Keratinocyte (primary cell): ENCODE data around the gene CEPT1. TPM values are rescaled to one million over a fixed set of nuclear protein-coding genes. Genes with fewer than 3 reads are reported as not detected.

Experiments
- DNase-seq: peaks from one replicate; pipeline ENCODE4 v3.0.0-alpha.2; 2011; ENCODE audit warnings: low read depth, missing footprints, low spot score
- FAIRE-seq: peaks from 2 replicates; lab custom pipeline; 2011; peaks lifted over from hg19 to GRCh38; lab: Jason Lieb, UNC
- H2AFZ ChIP-seq: 2 replicates; pipeline ENCODE4 v1.6.0; 2012; ENCODE audit warnings: low read length, control low read depth, inconsistent platforms; ENCODE audit not compliant: control insufficient read depth
- H3K27ac ChIP-seq: 2 replicates; pipeline ENCODE4 v1.5.1; 2011; ENCODE audit warnings: low read length; ENCODE audit not compliant: control insufficient read depth, insufficient read depth
- H3K27me3 ChIP-seq: 3 replicates; pipeline ENCODE4 v1.6.0; 2011; ENCODE audit warnings: low read length; ENCODE audit not compliant: control insufficient read depth, insufficient read depth; ENCODE audit errors: extremely low read depth
- H3K36me3 ChIP-seq, 2 experiments: 2 replicates in 1 of 2; 3 replicates in 1 of 2; pipeline ENCODE4 v1.5.1; 2011; ENCODE audit warnings: low read length in 2 of 2, mild to moderate bottlenecking in 1 of 2; ENCODE audit not compliant: control insufficient read depth in 2 of 2, insufficient read depth in 2 of 2; ENCODE audit errors: extremely low read depth in 1 of 2
- H3K4me1 ChIP-seq: 3 replicates; pipeline ENCODE4 v1.5.1; 2011; ENCODE audit warnings: low read length; ENCODE audit not compliant: control insufficient read depth, insufficient read depth; ENCODE audit errors: extremely low read depth
- H3K4me2 ChIP-seq: 3 replicates; pipeline ENCODE4 v1.6.0; 2011; ENCODE audit warnings: low read depth, low read length; ENCODE audit not compliant: control insufficient read depth, insufficient read depth; ENCODE audit errors: extremely low read depth
- H3K4me3 ChIP-seq, 3 experiments: fragments of 200-600 bp in 1 of 3; sonication (generic) in 1 of 3; 2 replicates in 2 of 3; 3 replicates in 1 of 3; pipeline ENCODE4 v1.5.1; 2011 to 2016; ENCODE audit warnings: low read length in 3 of 3, mild to moderate bottlenecking in 3 of 3, control low read depth in 2 of 3, inconsistent platforms in 1 of 3, low read depth in 1 of 3, mixed read lengths in 1 of 3, mixed run types in 1 of 3, moderate library complexity in 1 of 3; ENCODE audit not compliant: control insufficient read depth in 2 of 3, insufficient read depth in 2 of 3; ENCODE audit errors: extremely low read depth in 1 of 3
- H3K79me2 ChIP-seq: 2 replicates; pipeline ENCODE4 v1.6.0; 2012; ENCODE audit warnings: low read length; ENCODE audit not compliant: control insufficient read depth, insufficient read depth
- H3K9ac ChIP-seq: 3 replicates; pipeline ENCODE4 v1.6.0; 2011; ENCODE audit warnings: low read length; ENCODE audit not compliant: control insufficient read depth, insufficient read depth; ENCODE audit errors: extremely low read depth
- H3K9me1 ChIP-seq: 3 replicates; pipeline ENCODE4 v1.6.0; 2011; ENCODE audit warnings: low read length; ENCODE audit not compliant: control insufficient read depth, insufficient read depth; ENCODE audit errors: extremely low read depth
- H3K9me3 ChIP-seq: 2 replicates; pipeline ENCODE4 v1.5.1; 2012; ENCODE audit warnings: low read depth, low read length; ENCODE audit not compliant: control insufficient read depth
- H4K20me1 ChIP-seq: 3 replicates; pipeline ENCODE4 v1.6.0; 2011; ENCODE audit warnings: low read length; ENCODE audit not compliant: control insufficient read depth, insufficient read depth; ENCODE audit errors: extremely low read depth
- EZH2 ChIP-seq: IDR thresholded peaks from one replicate; pipeline ENCODE4 v1.6.1; 2012; ENCODE audit warnings: inconsistent platforms, mild to moderate bottlenecking, low read length, moderate library complexity
- dilution Hi-C: fragments of 300-500 bp; cut with MboI; formaldehyde crosslinking; loops from one replicate; pipeline ENCODE4 v1.7.0; 2020; ENCODE audit warnings: low sequenced_read_pairs; ENCODE audit not compliant: extremely low pct_ligation_motif_present
- polyA plus RNA-seq, 5 experiments: library from polyadenylated mRNA; depleted of rRNA in 3 of 5; stranded (reverse) in 3 of 5; stranded (forward) in 1 of 5; unstranded in 1 of 5; fragments of >200 nt; gene quantifications; 1 replicate in 1 of 5; 2 replicates in 3 of 5; 3 replicates in 1 of 5; pipeline versions ENCODE4 v1.2.1 to v1.2.3, GENCODE V29; 2011 to 2012; ENCODE audit warnings: missing spikeins in 2 of 5, low read depth in 1 of 5, low replicate concordance in 1 of 5
- TF ChIP-seq, protein P1 (sequence below), 3 experiments: IDR thresholded peaks in 1 of 3; conservative IDR thresholded peaks in 1 of 3; optimal IDR thresholded peaks in 1 of 3; 2 replicates in 2 of 3; 3 replicates in 1 of 3; pipeline versions ENCODE3 to v1.5.1; 2011; ENCODE audit warnings: low read length in 3 of 3, mild to moderate bottlenecking in 3 of 3, moderate library complexity in 2 of 3, control low read depth in 1 of 3, inconsistent platforms in 1 of 3; ENCODE audit not compliant: insufficient read depth in 2 of 3; ENCODE audit errors: extremely low read depth in 1 of 3

Gene CEPT1
- polyA plus RNA-seq, 1 donor (not counting 4 experiments of a cell fraction or from before 2014, with no cell fraction given), result 65.2 TPM

DNA sequence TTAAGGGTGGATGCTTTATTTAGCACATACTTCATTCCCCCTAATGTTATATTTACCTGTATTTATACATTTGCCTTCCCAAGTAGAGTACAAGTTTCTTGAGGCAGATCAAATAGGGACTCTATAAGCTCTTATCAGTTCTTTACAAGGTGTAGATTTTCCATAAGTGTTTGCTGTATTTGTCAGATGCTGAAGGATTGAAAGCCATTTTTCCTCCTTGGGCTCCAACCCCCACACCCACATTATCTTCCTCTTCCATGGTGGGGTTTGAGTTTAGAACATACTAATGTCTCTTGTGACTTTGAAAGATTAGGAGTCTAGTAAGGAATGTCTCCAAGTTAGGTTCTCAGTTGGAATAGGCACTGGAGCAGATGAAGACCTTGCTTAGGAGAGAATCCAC, 85.1 kb downstream of the CEPT1 start:
- no peaks in the 10 kb centered on the region for H3K9me3 ChIP-seq
- H3K4me2 ChIP-seq, result no peak overlapping the region
- no peak overlapping the region for H3K4me3 ChIP-seq
- no peaks in the 10 kb centered on the region for H4K20me1 ChIP-seq
- H3K36me3 ChIP-seq, result no peaks in the 10 kb centered on the region
- no peak for TF ChIP-seq EZH2
- TF ChIP-seq, protein P1, sequence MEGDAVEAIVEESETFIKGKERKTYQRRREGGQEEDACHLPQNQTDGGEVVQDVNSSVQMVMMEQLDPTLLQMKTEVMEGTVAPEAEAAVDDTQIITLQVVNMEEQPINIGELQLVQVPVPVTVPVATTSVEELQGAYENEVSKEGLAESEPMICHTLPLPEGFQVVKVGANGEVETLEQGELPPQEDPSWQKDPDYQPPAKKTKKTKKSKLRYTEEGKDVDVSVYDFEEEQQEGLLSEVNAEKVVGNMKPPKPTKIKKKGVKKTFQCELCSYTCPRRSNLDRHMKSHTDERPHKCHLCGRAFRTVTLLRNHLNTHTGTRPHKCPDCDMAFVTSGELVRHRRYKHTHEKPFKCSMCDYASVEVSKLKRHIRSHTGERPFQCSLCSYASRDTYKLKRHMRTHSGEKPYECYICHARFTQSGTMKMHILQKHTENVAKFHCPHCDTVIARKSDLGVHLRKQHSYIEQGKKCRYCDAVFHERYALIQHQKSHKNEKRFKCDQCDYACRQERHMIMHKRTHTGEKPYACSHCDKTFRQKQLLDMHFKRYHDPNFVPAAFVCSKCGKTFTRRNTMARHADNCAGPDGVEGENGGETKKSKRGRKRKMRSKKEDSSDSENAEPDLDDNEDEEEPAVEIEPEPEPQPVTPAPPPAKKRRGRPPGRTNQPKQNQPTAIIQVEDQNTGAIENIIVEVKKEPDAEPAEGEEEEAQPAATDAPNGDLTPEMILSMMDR (optimal IDR thresholded peaks at IDR 0.05 in 1 of 3, IDR thresholded peaks at IDR 0.05 in 1 of 3, conservative IDR thresholded peaks at IDR 0.05 in 1 of 3; ENCODE audit: extremely low read depth in 1 of 3, insufficient read depth in 2 of 3, low read length in 3 of 3), result no peak
- H3K9ac ChIP-seq, result no peak overlapping the region
- dilution Hi-C loops, result no loop called here
- no peak overlapping the region for H3K27ac ChIP-seq
- H3K9me1 ChIP-seq, result no peaks in the 10 kb centered on the region
- H2AFZ ChIP-seq, result no peak overlapping the region
- no peaks in the 10 kb centered on the region for H3K79me2 ChIP-seq
- FAIRE-seq, result no peak
- DNase-seq, result no peak
- no peaks in the 10 kb centered on the region for H3K27me3 ChIP-seq
- H3K4me1 ChIP-seq, result peaks cover 32% of the 10 kb centered on the region

DNA sequence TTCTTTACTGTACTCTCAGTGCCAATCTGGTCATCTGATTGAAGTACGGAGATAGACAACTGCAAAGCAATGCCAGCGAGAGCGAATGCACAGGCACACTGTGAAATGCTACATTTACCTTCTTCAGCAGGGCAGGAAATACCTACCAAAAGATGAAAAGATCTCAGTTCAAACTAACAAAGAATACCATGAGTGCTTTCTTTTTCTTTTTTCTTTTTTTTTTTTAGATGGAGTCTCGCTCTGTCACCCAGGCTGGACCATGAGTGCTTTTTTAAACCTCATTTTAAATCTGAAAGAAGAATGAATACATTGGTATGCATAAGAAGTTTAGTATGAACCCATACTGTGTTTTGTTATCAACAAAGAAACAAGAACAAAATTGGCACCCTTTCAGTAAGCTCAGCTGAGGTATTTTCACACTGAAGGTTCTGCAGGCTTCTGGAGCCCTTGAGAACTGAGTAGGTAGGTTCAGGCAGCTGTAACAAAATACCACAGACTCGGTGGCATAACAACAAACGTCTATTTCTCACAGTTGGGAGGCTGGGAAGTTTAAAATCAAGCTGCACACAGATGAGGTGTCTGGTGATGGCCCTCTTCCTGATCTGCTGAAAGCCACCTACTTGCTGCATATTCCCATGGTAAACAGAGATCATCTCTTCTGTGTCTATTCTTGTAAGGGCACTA, 85.8 kb downstream of the CEPT1 start:
- no peak overlapping the region for H2AFZ ChIP-seq
- H3K4me1 ChIP-seq, result peaks cover 32% of the 10 kb centered on the region
- H3K27ac ChIP-seq, result no peak overlapping the region
- no peaks in the 10 kb centered on the region for H3K9me1 ChIP-seq
- no peaks in the 10 kb centered on the region for H4K20me1 ChIP-seq
- DNase-seq (no peak), FAIRE-seq (no peak)
- dilution Hi-C loops, result no loop called here
- H3K9ac ChIP-seq, result no peak overlapping the region
- H3K27me3 ChIP-seq, result no peaks in the 10 kb centered on the region
- no peaks in the 10 kb centered on the region for H3K9me3 ChIP-seq
- H3K4me2 ChIP-seq, result no peak overlapping the region
- H3K79me2 ChIP-seq, result no peaks in the 10 kb centered on the region
- H3K4me3 ChIP-seq, result no peak overlapping the region
- TF ChIP-seq, protein P1 (optimal IDR thresholded peaks at IDR 0.05 in 1 of 3, IDR thresholded peaks at IDR 0.05 in 1 of 3, conservative IDR thresholded peaks at IDR 0.05 in 1 of 3; ENCODE audit: extremely low read depth in 1 of 3, insufficient read depth in 2 of 3, low read length in 3 of 3), result no peak
- TF ChIP-seq EZH2, result no peak
- no peaks in the 10 kb centered on the region for H3K36me3 ChIP-seq
